CD4-positive, alpha-beta memory T cell (primary cell): ENCODE data around the gene ZNF609. TPM values are rescaled to one million over a fixed set of nuclear protein-coding genes. Genes with fewer than 3 reads are reported as not detected.
A peak's percentile ranks its signal among the peaks of the same experiment; 100 is the strongest.

Experiments used
- CTCF ChIA-PET: fragments of 350-600 bp; sonication (Branson Sonifier 250); formaldehyde crosslinking; loops from one replicate; lab custom pipeline; 2021; ENCODE audit warnings: inconsistent platforms; ENCODE audit not compliant: partially characterized antibody; lab: Charles Lee
- POLR2A ChIA-PET: fragments of 350-600 bp; sonication (Branson Sonifier 250); formaldehyde crosslinking; loops from one replicate; lab custom pipeline; 2021; ENCODE audit not compliant: partially characterized antibody; lab: Charles Lee
- DNase-seq, 5 donors: peaks; one replicate each; pipeline versions ENCODE4 v3.0.0 to v3.0.0-alpha.2; 2020 to 2022; ENCODE audit warnings: mixed read lengths in 1 of 5
- H3K27ac ChIP-seq: one replicate; pipeline ENCODE4 v1.7.0; 2013; ENCODE audit warnings: low read depth, low read length
- H3K27me3 ChIP-seq: 2 replicates; pipeline ENCODE4 v1.7.0; 2013; ENCODE audit warnings: mild to moderate bottlenecking, low read length, moderate library complexity; ENCODE audit not compliant: insufficient read depth
- H3K36me3 ChIP-seq: 2 replicates; pipeline ENCODE4 v1.7.0; 2013; ENCODE audit warnings: mild to moderate bottlenecking, low read length, moderate library complexity; ENCODE audit not compliant: insufficient read depth
- H3K4me1 ChIP-seq: 2 replicates; pipeline ENCODE4 v1.7.0; 2013; ENCODE audit warnings: mild to moderate bottlenecking, low read length, moderate library complexity; ENCODE audit not compliant: insufficient read depth
- H3K4me3 ChIP-seq, 2 donors: one replicate each; pipeline ENCODE4 v1.7.0; 2013; ENCODE audit warnings: low read length in 2 of 2, mild to moderate bottlenecking in 1 of 2
- H3K9me3 ChIP-seq, 2 donors: one replicate each; pipeline ENCODE4 v1.7.0; 2013; ENCODE audit warnings: low read length in 2 of 2, control low read depth in 1 of 2; ENCODE audit not compliant: control insufficient read depth in 1 of 2
- H3K27ac Mint-ChIP-seq, 7 donors: one replicate each; pipeline ENCODE4 v1.8.0; 2020 to 2021; ENCODE audit warnings: mixed read lengths in 7 of 7, mild to moderate bottlenecking in 6 of 7, inconsistent platforms in 3 of 7, moderate library complexity in 3 of 7
- H3K27me3 Mint-ChIP-seq, 2 donors: one replicate each; pipeline ENCODE4 v1.8.0; 2020 to 2021; ENCODE audit warnings: mixed read lengths in 2 of 2
- H3K36me3 Mint-ChIP-seq, 2 donors: one replicate each; pipeline ENCODE4 v1.8.0; 2020 to 2021; ENCODE audit warnings: mixed read lengths in 2 of 2, inconsistent platforms in 1 of 2, mild to moderate bottlenecking in 1 of 2
- H3K4me1 Mint-ChIP-seq, 4 donors: one replicate each; pipeline ENCODE4 v1.8.0; 2020 to 2021; ENCODE audit warnings: mixed read lengths in 4 of 4, mild to moderate bottlenecking in 1 of 4
- H3K4me3 Mint-ChIP-seq, 8 donors: one replicate each; pipeline ENCODE4 v1.8.0; 2020 to 2021; ENCODE audit warnings: mixed read lengths in 8 of 8, mild to moderate bottlenecking in 7 of 8, moderate library complexity in 6 of 8, inconsistent platforms in 3 of 8
- H3K9me3 Mint-ChIP-seq, 8 donors: one replicate each; pipeline ENCODE4 v1.8.0; 2020 to 2021; ENCODE audit warnings: mixed read lengths in 8 of 8, mild to moderate bottlenecking in 5 of 8, inconsistent platforms in 3 of 8, moderate library complexity in 1 of 8
- intact Hi-C: fragments of 100-400 bp; cut with micrococcal nuclease; formaldehyde crosslinking; loops from one replicate; pipeline ENCODE4 v1.15.1; 2023
- polyA plus RNA-seq, 2 donors: library from polyadenylated mRNA; unstranded; fragments of 300-500 nt; fragmentation: Illumina TruSeq; gene quantifications; one replicate each; pipeline ENCODE4 v1.2.3, GENCODE V29; 2021
- total RNA-seq, 2 experiments: library from RNA; stranded (reverse); gene quantifications; one replicate each; pipeline ENCODE4 v1.2.3, GENCODE V29; 2021

The ZNF609 gene
- total and polyA plus RNA-seq, 4 experiments from 2014 or later = 1.4 to 56.9 (median 35.1) TPM

GRCh38 chr15:64706011-64706911 lies 245.9 kb downstream of the ZNF609 start:
- Mint-ChIP-seq H3K27me3 (no peaks in the 10 kb centered on the region), H3K4me1 (peaks cover 17 to 27% (median 22%) of the 10 kb centered on the region in 4 donors), H3K4me3 (peak overlapping the region in 1 of 8 donors; percentile 40), H3K27ac (peak overlapping the region in 2 of 7 donors; percentile 29 to 43), H3K36me3 (no peaks in the 10 kb centered on the region), H3K9me3 (peaks cover 0 to 1% (median 0%) of the 10 kb centered on the region in 8 donors)
- POLR2A ChIA-PET = no interaction called here
- no peaks in the 10 kb centered on the region for H3K27me3 ChIP-seq
- no peaks in the 10 kb centered on the region for H3K9me3 ChIP-seq
- no peak for DNase-seq
- peaks cover 20% of the 10 kb centered on the region for H3K4me1 ChIP-seq
- H3K36me3 ChIP-seq = no peaks in the 10 kb centered on the region
- H3K4me3 ChIP-seq = no peak overlapping the region
- H3K27ac ChIP-seq = no peak overlapping the region
- intact Hi-C loops = loop anchor here (10.0 kb wide), 1 partner anchor 611 kb away; the partner anchor contains the start of genes CIAO2A and SNX1
- CTCF ChIA-PET = interaction anchor here (1.2 to 2.2 kb wide), 3 partner anchors 10 to 22 kb away, joined by 4 to 8 read pairs (median 5); no protein-coding TSS in a partner anchor

GRCh38 chr15:64710676-64711428 lies 250.5 kb downstream of the ZNF609 start:
- Histone ChIP-seq H3K27me3 (no peaks in the 10 kb centered on the region), H3K9me3 (no peaks in the 10 kb centered on the region), H3K36me3 (no peaks in the 10 kb centered on the region), H3K4me3 (no peak overlapping the region), H3K4me1 (no peaks in the 10 kb centered on the region), H3K27ac (no peak overlapping the region)
- POLR2A ChIA-PET = no interaction called here
- intact Hi-C loops = no loop called here
- CTCF ChIA-PET = interaction anchor here (0.8 to 1.2 kb wide), 2 partner anchors 9 to 10 kb away, joined by 3 read pairs; no protein-coding TSS in a partner anchor
- Mint-ChIP-seq H3K27ac (peak overlapping the region in 2 of 7 donors; percentile 11 to 41), H3K4me1 (no peaks in the 10 kb centered on the region), H3K27me3 (no peaks in the 10 kb centered on the region), H3K9me3 (no peaks in the 10 kb centered on the region), H3K4me3 (no peak overlapping the region), H3K36me3 (no peaks in the 10 kb centered on the region)
- no peak for DNase-seq

GRCh38 chr15:64712353-64712752 lies 252.0 kb downstream of the ZNF609 start:
- ChIA-PET POLR2A (no interaction called here), CTCF (interaction anchor here (1.0 to 1.5 kb wide), 2 partner anchors 16 to 27 kb away, joined by 4 to 6 read pairs; no protein-coding TSS in a partner anchor)
- Histone ChIP-seq H3K36me3 (no peaks in the 10 kb centered on the region), H3K9me3 (no peaks in the 10 kb centered on the region), H3K4me3 (no peak overlapping the region), H3K4me1 (no peaks in the 10 kb centered on the region), H3K27me3 (no peaks in the 10 kb centered on the region), H3K27ac (no peak overlapping the region)
- no peaks in the 10 kb centered on the region for H3K9me3 Mint-ChIP-seq
- DNase-seq = no peak
- H3K4me3 Mint-ChIP-seq = no peak overlapping the region
- H3K27ac Mint-ChIP-seq = no peak overlapping the region
- intact Hi-C loops = no loop called here
- no peaks in the 10 kb centered on the region for H3K36me3 Mint-ChIP-seq
- no peaks in the 10 kb centered on the region for H3K27me3 Mint-ChIP-seq
- peaks cover 0 to 1% (median 0%) of the 10 kb centered on the region in 4 donors for H3K4me1 Mint-ChIP-seq

- no peaks in the 10 kb centered on the region for H3K36me3 Mint-ChIP-seq
- no peaks in the 10 kb centered on the region for H3K27me3 ChIP-seq
- H3K4me3 ChIP-seq = no peak overlapping the region
- intact Hi-C loops = no loop called here
- no peak for DNase-seq
- H3K36me3 ChIP-seq = no peaks in the 10 kb centered on the region
- no peak overlapping the region for H3K4me3 Mint-ChIP-seq
- H3K27me3 Mint-ChIP-seq = no peaks in the 10 kb centered on the region
- CTCF ChIA-PET = no interaction called here
- POLR2A ChIA-PET = no interaction called here
- no peak overlapping the region for H3K27ac Mint-ChIP-seq
- H3K4me1 Mint-ChIP-seq = peaks cover 0 to 1% (median 0%) of the 10 kb centered on the region in 4 donors
- no peaks in the 10 kb centered on the region for H3K9me3 ChIP-seq
- no peak overlapping the region for H3K27ac ChIP-seq
- no peaks in the 10 kb centered on the region for H3K9me3 Mint-ChIP-seq
- no peaks in the 10 kb centered on the region for H3K4me1 ChIP-seq
These were observed 253.2 kb downstream of the ZNF609 start for GRCh38 chr15:64713592-64713991.

- H3K4me3 ChIP-seq = no peak overlapping the region
- DNase-seq = no peak
- no peak overlapping the region for H3K27ac ChIP-seq
- no peak overlapping the region for H3K27ac Mint-ChIP-seq
- H3K4me3 Mint-ChIP-seq = no peak overlapping the region
- H3K4me1 ChIP-seq = no peaks in the 10 kb centered on the region
- no peaks in the 10 kb centered on the region for H3K27me3 Mint-ChIP-seq
- H3K4me1 Mint-ChIP-seq = peaks cover 0 to 1% (median 0%) of the 10 kb centered on the region in 4 donors
- H3K36me3 Mint-ChIP-seq = no peaks in the 10 kb centered on the region
- no peaks in the 10 kb centered on the region for H3K27me3 ChIP-seq
- no peaks in the 10 kb centered on the region for H3K9me3 ChIP-seq
- intact Hi-C loops = no loop called here
- CTCF ChIA-PET = interaction anchor here (1.3 to 24.1 kb wide), 2 partner anchors 12 to 26 kb away, joined by 7 to 509 read pairs; no protein-coding TSS in a partner anchor
- POLR2A ChIA-PET = interaction anchor here (0.6 to 0.9 kb wide), 2 partner anchors 23 to 119 kb away, joined by 3 to 4 read pairs; no protein-coding TSS in a partner anchor
- no peaks in the 10 kb centered on the region for H3K9me3 Mint-ChIP-seq
- H3K36me3 ChIP-seq = no peaks in the 10 kb centered on the region
These were observed 256.1 kb downstream of the ZNF609 start for GRCh38 chr15:64716452-64716851.

- Mint-ChIP-seq H3K36me3 (no peaks in the 10 kb centered on the region), H3K9me3 (no peaks in the 10 kb centered on the region), H3K4me1 (peaks cover 0 to 1% (median 0%) of the 10 kb centered on the region in 4 donors), H3K4me3 (no peak overlapping the region), H3K27me3 (no peaks in the 10 kb centered on the region), H3K27ac (peak overlapping the region in 2 of 7 donors; percentile 18 to 44)
- ChIA-PET CTCF (interaction anchor here (1.4 to 24.1 kb wide), 2 partner anchors 11 to 27 kb away, joined by 6 to 509 read pairs; no protein-coding TSS in a partner anchor), POLR2A (interaction anchor here (0.9 to 1.4 kb wide), 2 partner anchors 14 to 24 kb away, joined by 3 to 4 read pairs; no protein-coding TSS in a partner anchor)
- Histone ChIP-seq H3K4me3 (no peak overlapping the region), H3K4me1 (no peaks in the 10 kb centered on the region), H3K9me3 (no peaks in the 10 kb centered on the region), H3K27me3 (no peaks in the 10 kb centered on the region), H3K27ac (no peak overlapping the region), H3K36me3 (no peaks in the 10 kb centered on the region)
- DNase-seq = no peak
- intact Hi-C loops = no loop called here
These were observed 256.8 kb downstream of the ZNF609 start for GRCh38 chr15:64717130-64717529.
